GM23338 (cell line): ENCODE data around the gene UCK1. TPM values are rescaled to one million over a fixed set of nuclear protein-coding genes. Genes with fewer than 3 reads are reported as not detected.

Source experiments
- ATAC-seq: fragments of 200-7000 bp; cut with Tn5 transposase; 3 replicates; pipeline ENCODE4 v1.9.1; 2020
- DNase-seq: peaks from one replicate; pipeline ENCODE4 v3.0.0-alpha.2; 2015; ENCODE audit warnings: low spot score
- H2AFZ ChIP-seq: fragments of 200-600 bp; sonication (generic); 2 replicates; pipeline ENCODE4 v1.8.0; 2016; ENCODE audit warnings: antibody characterized with exemption, mild to moderate bottlenecking, moderate library complexity
- H3F3A ChIP-seq: fragments of 200-600 bp; sonication (generic); replicated peaks from 2 replicates; pipeline ENCODE4 v1.8.0; 2017; ENCODE audit warnings: antibody characterized with exemption, mixed run types, low read depth
- H3K27ac ChIP-seq: fragments of 200-600 bp; sonication (generic); 2 replicates; pipeline ENCODE4 v1.6.1; 2016; ENCODE audit warnings: low read depth
- H3K27me3 ChIP-seq: fragments of 200-600 bp; sonication (generic); 2 replicates; pipeline ENCODE4 v1.8.0; 2016; ENCODE audit warnings: mild to moderate bottlenecking, mixed run types, moderate library complexity; ENCODE audit not compliant: insufficient read depth
- H3K36me3 ChIP-seq: fragments of 200-600 bp; sonication (generic); 2 replicates; pipeline ENCODE4 v1.8.0; 2016; ENCODE audit warnings: mild to moderate bottlenecking; ENCODE audit not compliant: insufficient read depth
- H3K4me1 ChIP-seq: fragments of 200-600 bp; sonication (generic); 2 replicates; pipeline ENCODE4 v1.8.0; 2016; ENCODE audit warnings: mild to moderate bottlenecking, moderate library complexity; ENCODE audit not compliant: insufficient read depth
- H3K4me2 ChIP-seq: fragments of 200-600 bp; sonication (generic); 2 replicates; pipeline ENCODE4 v1.7.1; 2017; ENCODE audit warnings: mixed run types
- H3K4me3 ChIP-seq: fragments of 200-600 bp; sonication (generic); 2 replicates; pipeline ENCODE4 v1.6.1; 2016; ENCODE audit warnings: mixed run types
- H3K79me2 ChIP-seq: fragments of 200-600 bp; sonication (generic); replicated peaks from 2 replicates; pipeline ENCODE4 v1.8.0; 2017; ENCODE audit warnings: mild to moderate bottlenecking; ENCODE audit not compliant: insufficient read depth
- H3K9me2 ChIP-seq: fragments of 200-600 bp; sonication (generic); 2 replicates; pipeline ENCODE4 v1.8.0; 2017; ENCODE audit not compliant: insufficient read depth
- H4K20me1 ChIP-seq: fragments of 200-600 bp; sonication (generic); replicated peaks from 2 replicates; pipeline ENCODE4 v1.8.0; 2017; ENCODE audit warnings: mild to moderate bottlenecking; ENCODE audit not compliant: insufficient read depth
- H3K27ac Mint-ChIP-seq: 2 replicates; pipeline ENCODE4 v1.8.0; 2020; ENCODE audit warnings: inconsistent platforms, mild to moderate bottlenecking, moderate library complexity, mixed read lengths
- H3K27me3 Mint-ChIP-seq: 3 replicates; pipeline ENCODE4 v1.8.0; 2022; ENCODE audit warnings: low read depth, mild to moderate bottlenecking, moderate library complexity, mixed read lengths, inconsistent platforms; ENCODE audit not compliant: insufficient read depth, poor library complexity
- H3K36me3 Mint-ChIP-seq: 3 replicates; pipeline ENCODE4 v1.8.0; 2021; ENCODE audit warnings: low read depth, mild to moderate bottlenecking, inconsistent platforms, moderate library complexity, mixed read lengths
- H3K4me1 Mint-ChIP-seq: 3 replicates; pipeline ENCODE4 v1.8.0; 2020; ENCODE audit warnings: mild to moderate bottlenecking, inconsistent platforms, mixed read lengths
- H3K4me3 Mint-ChIP-seq: 3 replicates; pipeline ENCODE4 v1.8.0; 2021; ENCODE audit warnings: moderate library complexity, mild to moderate bottlenecking, inconsistent platforms, mixed read lengths
- H3K9me3 Mint-ChIP-seq: 3 replicates; pipeline ENCODE4 v1.8.0; 2020; ENCODE audit warnings: moderate library complexity, mild to moderate bottlenecking, inconsistent platforms, mixed read lengths
- CREB1 ChIP-seq: fragments of 250-450 bp; sonication (Bioruptor Pico); IDR thresholded peaks from 2 replicates; pipeline ENCODE4 v1.5.0; 2020; ENCODE audit warnings: low read depth, mild to moderate bottlenecking, moderate library complexity
- ETS1 ChIP-seq: IDR thresholded peaks from 2 replicates; pipeline ENCODE4 v1.6.1; 2016; ENCODE audit warnings: antibody characterized with exemption
- EZH2 ChIP-seq: fragments of 200-600 bp; sonication (generic); IDR thresholded peaks from one replicate; pipeline ENCODE4 v1.8.0; 2017; ENCODE audit warnings: antibody characterized with exemption, mild to moderate bottlenecking, low read depth; ENCODE audit not compliant: unreplicated experiment
- EZH2phosphoT487 ChIP-seq: fragments of 200-600 bp; sonication (generic); IDR thresholded peaks from one replicate; pipeline ENCODE4 v1.8.1; 2018; ENCODE audit warnings: antibody characterized with exemption; ENCODE audit not compliant: unreplicated experiment
- NANOG ChIP-seq: IDR thresholded peaks from 2 replicates; pipeline ENCODE4 v1.6.1; 2016; ENCODE audit warnings: antibody characterized with exemption, borderline replicate concordance
- POLR2AphosphoS5 ChIP-seq: IDR thresholded peaks from 2 replicates; pipeline ENCODE4 v1.6.1; 2016; ENCODE audit warnings: antibody characterized with exemption, low read depth
- REST ChIP-seq: IDR thresholded peaks from one replicate; pipeline ENCODE4 v1.6.1; 2018; ENCODE audit warnings: antibody characterized with exemption; ENCODE audit not compliant: unreplicated experiment
- STAT1 ChIP-seq: IDR thresholded peaks from one replicate; pipeline ENCODE4 v1.6.1; 2016; ENCODE audit warnings: antibody characterized with exemption; ENCODE audit not compliant: unreplicated experiment
- ZNF331 ChIP-seq: fragments of 250-450 bp; sonication (Bioruptor Pico); IDR thresholded peaks from 2 replicates; pipeline ENCODE4 v1.5.0; 2020; ENCODE audit warnings: low read depth, mild to moderate bottlenecking, moderate library complexity
- ZNF462 ChIP-seq: fragments of 250-450 bp; sonication (Bioruptor Pico); IDR thresholded peaks from 2 replicates; pipeline ENCODE4 v1.5.0; 2020; ENCODE audit warnings: mild to moderate bottlenecking, moderate library complexity
- long read RNA-seq: library from polyadenylated mRNA; unstranded; transcript quantifications from one replicate; pipeline ENCODE4 v2.0.0, GENCODE V29; 2020; ENCODE audit not compliant: unreplicated experiment
- polyA plus RNA-seq: library from polyadenylated mRNA; unstranded; fragments of >200 nt; fragmentation: Nextera tagmentation; extraction: Ambion mirVana; gene quantifications from 2 replicates; pipeline ENCODE4 v1.2.1, GENCODE V29; 2016
- total RNA-seq: library from RNA; depleted of rRNA; stranded (reverse); fragments of >200 nt; shearing (Covaris generic); gene quantifications from 2 replicates; pipeline ENCODE4 v1.2.3, GENCODE V29; 2014; rRNA removed
- TF ChIP-seq, protein P1 (sequence below), 2 experiments: fragments of 200-600 bp in 1 of 2; sonication (generic) in 1 of 2; conservative IDR thresholded peaks; 2 replicates each; pipeline versions ENCODE4 v1.5.1 to v1.6.1; 2016 to 2017; ENCODE audit warnings: antibody characterized with exemption in 2 of 2, low read depth in 2 of 2, mild to moderate bottlenecking in 2 of 2, moderate library complexity in 1 of 2

Gene UCK1
- 34.6 and 35.9 TPM in 2 replicates for total RNA-seq
- polyA plus RNA-seq = 23.4 and 24.8 TPM in 2 replicates
- long read RNA-seq, transcript UCK1-204 (7 exons, 2,167 nt) = major isoform, 29 of 40 reads
- long read RNA-seq, partial matches to known transcripts = 0 of 40 reads
- long read RNA-seq, other reads (novel, unspliced or antisense) = 9 of 40 reads

DNA sequence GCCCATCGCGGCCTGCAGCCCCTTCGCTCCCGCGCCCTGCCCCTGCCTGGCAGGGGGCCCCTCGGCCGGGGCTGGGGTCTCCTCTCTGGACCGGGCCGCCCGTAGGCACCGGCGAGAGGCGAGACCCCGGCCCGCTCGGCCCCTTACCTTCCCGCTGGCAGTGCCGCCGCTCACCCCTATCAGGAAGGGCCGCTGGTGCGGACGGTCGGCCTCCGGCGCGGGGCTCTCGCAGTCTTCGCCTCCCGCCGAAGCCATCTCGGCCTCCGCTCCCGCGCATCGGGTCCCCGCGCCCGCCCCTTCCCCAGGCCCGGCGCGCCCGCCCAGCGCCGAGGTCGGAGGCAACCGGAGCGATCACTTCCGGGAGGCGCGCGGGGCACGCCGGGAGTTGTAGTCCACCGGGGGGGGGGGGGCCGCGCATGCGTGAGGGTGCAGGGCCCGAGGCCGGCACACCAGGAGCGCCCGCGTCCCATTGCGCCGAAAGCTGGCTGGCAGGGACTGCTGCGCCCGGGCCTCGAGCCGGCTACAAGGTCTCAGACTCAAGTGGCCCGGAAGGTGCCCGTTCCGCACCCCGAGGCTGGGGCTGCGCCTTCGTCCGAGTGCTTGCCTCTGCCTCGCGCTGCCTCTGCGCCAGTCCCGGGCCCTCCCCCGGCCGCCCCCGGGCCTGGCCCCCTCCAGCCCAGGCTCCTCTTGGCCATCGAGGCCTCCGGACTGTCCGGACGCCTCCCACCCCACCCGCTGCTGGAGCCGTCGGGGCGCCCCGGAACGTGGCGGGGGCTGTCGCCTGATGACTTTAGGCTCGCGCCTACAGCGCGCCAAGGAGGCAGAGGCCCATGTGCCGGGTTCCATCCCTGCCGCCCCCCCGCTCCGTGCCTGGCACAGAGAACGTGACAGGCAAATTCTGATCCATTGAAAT lies at the start of gene UCK1:
UCK1 (minus strand) TSS at position 344 of the 913 bp plus-strand sequence; CDS start at position 255, 89 bp downstream.
- Histone ChIP-seq H3K9me2 (no peaks in the 10 kb centered on the region), H2AFZ (peak within 1 kb of the TSS; percentile 94), H3K4me3 (peak within 1 kb of the TSS; percentile 87), H3F3A (no peaks in the 10 kb centered on the region), H3K79me2 (peaks cover 6% of the 10 kb centered on the region; the same call in 1 of the 2 replicates), H3K4me2 (peak within 1 kb of the TSS; percentile 91), H3K36me3 (peaks cover 10% of the 10 kb centered on the region; the same call in 1 of the 2 replicates), H4K20me1 (no peaks in the 10 kb centered on the region; the same call in 1 of the 2 replicates), H3K27me3 (no peaks in the 10 kb centered on the region), H3K27ac (no peak within 1 kb of the TSS), H3K4me1 (0 out of 2 replicates have a peak, but pooled peaks cover 4% of the 10 kb centered on the region)
- Mint-ChIP-seq H3K9me3 (no peaks in the 10 kb centered on the region; the same call in 2 of the 3 replicates), H3K27me3 (peaks cover 4% of the 10 kb centered on the region), H3K27ac (no peak within 1 kb of the TSS), H3K36me3 (peaks cover 40% of the 10 kb centered on the region), H3K4me1 (peaks cover 6% of the 10 kb centered on the region; the same call in 2 of the 3 replicates), H3K4me3 (peak within 1 kb of the TSS; percentile 89)
- ATAC-seq (peak; percentile 87), DNase-seq (peak; percentile 92)
- TF ChIP-seq ZNF462 (CRISPR knock-in tag) = no peak
- TF ChIP-seq, protein P1, sequence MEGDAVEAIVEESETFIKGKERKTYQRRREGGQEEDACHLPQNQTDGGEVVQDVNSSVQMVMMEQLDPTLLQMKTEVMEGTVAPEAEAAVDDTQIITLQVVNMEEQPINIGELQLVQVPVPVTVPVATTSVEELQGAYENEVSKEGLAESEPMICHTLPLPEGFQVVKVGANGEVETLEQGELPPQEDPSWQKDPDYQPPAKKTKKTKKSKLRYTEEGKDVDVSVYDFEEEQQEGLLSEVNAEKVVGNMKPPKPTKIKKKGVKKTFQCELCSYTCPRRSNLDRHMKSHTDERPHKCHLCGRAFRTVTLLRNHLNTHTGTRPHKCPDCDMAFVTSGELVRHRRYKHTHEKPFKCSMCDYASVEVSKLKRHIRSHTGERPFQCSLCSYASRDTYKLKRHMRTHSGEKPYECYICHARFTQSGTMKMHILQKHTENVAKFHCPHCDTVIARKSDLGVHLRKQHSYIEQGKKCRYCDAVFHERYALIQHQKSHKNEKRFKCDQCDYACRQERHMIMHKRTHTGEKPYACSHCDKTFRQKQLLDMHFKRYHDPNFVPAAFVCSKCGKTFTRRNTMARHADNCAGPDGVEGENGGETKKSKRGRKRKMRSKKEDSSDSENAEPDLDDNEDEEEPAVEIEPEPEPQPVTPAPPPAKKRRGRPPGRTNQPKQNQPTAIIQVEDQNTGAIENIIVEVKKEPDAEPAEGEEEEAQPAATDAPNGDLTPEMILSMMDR (conservative IDR thresholded peaks at IDR 0.05; ENCODE audit: low read depth in 2 of 2) = no peak
- no peak for TF ChIP-seq ZNF331 (CRISPR knock-in tag)
- peak; percentile 83 for TF ChIP-seq POLR2AphosphoS5
- TF ChIP-seq STAT1 = no peak
- peak; percentile 69 for TF ChIP-seq CREB1 (CRISPR knock-in tag)
- no peak for TF ChIP-seq REST
- no peak for TF ChIP-seq EZH2
- peak; percentile 83 for TF ChIP-seq NANOG
- TF ChIP-seq EZH2phosphoT487 = no peak
- TF ChIP-seq ETS1 = peak; percentile 87
